PFSK-1 (cell line): ENCODE measurements around the gene CARM1.

Experiments used
- POLR2AphosphoS5 ChIP-seq: IDR thresholded peaks from 2 replicates; pipeline ENCODE4 v1.6.1; 2012; ENCODE audit warnings: low read depth, mild to moderate bottlenecking, control low read depth, low read length, moderate library complexity
- SIN3A ChIP-seq: IDR thresholded peaks from 2 replicates; pipeline ENCODE4 v1.6.1; 2012; ENCODE audit warnings: mild to moderate bottlenecking, low read length, moderate library complexity, borderline replicate concordance; ENCODE audit not compliant: insufficient read depth
- TAF1 ChIP-seq: IDR thresholded peaks from 2 replicates; pipeline ENCODE4 v1.6.1; 2012; ENCODE audit warnings: low read length, control low read depth, borderline replicate concordance; ENCODE audit not compliant: insufficient read depth

DNA sequence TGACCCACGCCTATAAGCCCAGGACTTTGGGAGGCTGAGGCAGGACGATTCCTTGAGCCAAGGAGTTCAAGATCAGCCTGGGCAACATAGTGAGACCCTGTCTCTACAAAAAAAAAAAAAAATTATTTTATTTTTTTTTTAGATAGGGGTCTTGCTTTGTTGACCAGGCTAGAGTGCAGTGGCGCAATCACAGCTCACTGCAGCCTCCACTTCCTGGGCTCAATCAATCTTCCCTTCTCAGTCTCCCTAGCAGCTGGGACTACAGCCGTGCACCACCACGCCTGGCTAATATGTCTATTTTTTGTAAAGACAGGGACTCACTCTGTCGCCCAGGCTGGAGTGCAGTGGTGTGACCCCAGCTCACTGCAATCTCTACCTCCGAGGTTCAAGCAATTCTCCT lies 18.4 kb upstream of the CARM1 start:
- no peak for TF ChIP-seq TAF1
- TF ChIP-seq POLR2AphosphoS5: no peak
- no peak for TF ChIP-seq SIN3A
